A549 (cell line): ENCODE measurements around the gene F10.

Source experiments
- CHD4 ChIP-seq: fragments of 200-600 bp; sonication (generic); IDR thresholded peaks from 2 replicates; pipeline ENCODE4 v1.6.1; 2016; ENCODE audit warnings: antibody characterized with exemption, mild to moderate bottlenecking, borderline replicate concordance
- POLR2A ChIP-seq: IDR thresholded peaks from 2 replicates; pipeline ENCODE4 v1.6.1; 2012; ENCODE audit warnings: mild to moderate bottlenecking, low read length
- RAD21 ChIP-seq, 2 experiments: fragments of >200 bp in 1 of 2; sonication (Bioruptor Twin) in 1 of 2; formaldehyde crosslinking in 1 of 2; IDR thresholded peaks in 1 of 2; conservative IDR thresholded peaks in 1 of 2; 2 replicates in 1 of 2; 3 replicates in 1 of 2; pipeline ENCODE4 v1.6.1; 2012 to 2018; ENCODE audit warnings: inconsistent platforms in 1 of 2
- TF ChIP-seq, protein P1 (sequence below): IDR thresholded peaks from 2 replicates; pipeline ENCODE4 v1.6.1; 2012

GRCh38 chr13:113117335-113117872 lies 5.2 kb upstream of the F10 start:
- TF ChIP-seq CHD4 (no peak), POLR2A (no peak), RAD21 (conservative IDR thresholded peaks at IDR 0.05 in 1 of 2, IDR thresholded peaks at IDR 0.05 in 1 of 2) (no peak)
- TF ChIP-seq, protein P1, sequence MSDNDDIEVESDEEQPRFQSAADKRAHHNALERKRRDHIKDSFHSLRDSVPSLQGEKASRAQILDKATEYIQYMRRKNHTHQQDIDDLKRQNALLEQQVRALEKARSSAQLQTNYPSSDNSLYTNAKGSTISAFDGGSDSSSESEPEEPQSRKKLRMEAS, result no peak
